ENCODE measurements around the gene PTPN12.
"Not testable (repeated sequence)": the region's sequence is repeated elsewhere in the genome, so short reads cannot be mapped to it uniquely, and the experiment has no call there.

PTPN12 gene

DNA sequence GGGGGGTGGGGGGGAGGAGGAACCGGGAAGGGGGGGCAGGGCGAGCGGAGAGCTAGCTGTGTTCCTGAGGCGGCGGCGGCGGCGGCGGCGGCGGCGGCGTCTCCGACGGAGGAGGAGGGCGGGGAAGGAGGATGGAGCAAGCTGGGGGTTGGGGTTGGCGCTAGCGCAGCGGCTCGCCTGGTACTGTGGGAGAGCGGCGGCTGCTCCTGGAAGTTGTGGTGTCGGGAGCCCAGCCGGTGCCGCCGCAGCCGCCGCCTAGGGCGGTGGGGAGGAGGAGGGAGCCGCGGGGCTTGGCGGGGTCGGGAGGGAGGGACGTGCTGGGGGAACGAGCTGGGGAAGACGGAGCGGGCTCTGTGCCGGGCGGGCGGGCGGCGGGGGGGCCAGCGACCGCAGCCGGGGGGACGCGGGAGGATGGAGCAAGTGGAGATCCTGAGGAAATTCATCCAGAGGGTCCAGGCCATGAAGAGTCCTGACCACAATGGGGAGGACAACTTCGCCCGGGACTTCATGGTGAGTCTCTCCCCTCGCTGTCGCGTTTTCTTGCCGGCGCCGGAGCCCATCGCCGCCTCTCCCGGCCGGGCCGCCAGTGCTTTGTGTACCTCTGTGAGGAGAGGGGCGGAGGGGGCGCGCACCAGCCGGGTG lies at the start of gene PTPN12:
Gene PTPN12 (plus strand): TSS at position 160 of the 642 bp plus-strand sequence. CDS start 252 bp downstream, at position 412.
- no peak for DNase-seq (ENCODE audit: low spot score)

DNA sequence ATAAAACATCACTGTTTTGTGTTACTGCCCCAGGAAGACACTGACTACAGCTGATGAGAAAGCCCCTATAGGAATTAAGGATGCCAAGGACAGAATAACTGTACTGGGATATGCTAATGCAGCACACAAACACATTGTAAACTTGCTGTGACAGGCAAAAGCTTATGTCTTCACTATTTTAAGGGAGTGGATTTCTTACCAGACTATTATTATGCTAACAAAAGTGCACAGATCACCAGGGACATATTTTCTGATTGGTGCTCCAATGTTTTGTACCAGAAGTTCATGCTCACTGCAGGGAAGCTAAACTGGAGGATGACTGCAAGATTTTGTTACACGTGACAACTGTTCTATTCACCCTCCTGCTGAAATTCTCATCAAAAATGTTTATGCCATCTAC lies 48.1 kb upstream of the PTPN12 start:
- no peak for DNase-seq (ENCODE audit: low spot score)

DNA sequence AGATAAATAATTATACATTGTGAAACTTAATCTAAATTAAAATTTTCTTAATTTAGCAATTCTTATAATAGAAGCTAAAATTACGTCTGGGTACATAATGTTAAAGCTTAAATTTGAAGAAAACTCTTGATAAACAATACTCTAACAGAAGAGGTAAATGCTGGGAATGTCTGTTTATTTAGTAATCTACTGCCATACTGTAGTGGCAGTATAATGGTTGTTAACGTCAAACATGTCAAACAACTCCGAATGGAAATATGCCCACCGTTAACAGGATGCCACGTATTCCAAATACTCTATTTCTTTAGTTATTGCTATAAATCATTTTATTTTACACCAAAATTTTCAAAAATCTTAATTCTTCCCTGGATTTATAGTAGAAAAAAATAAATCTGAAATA lies 40.0 kb upstream of the PTPN12 start:
- no peak for DNase-seq (ENCODE audit: low spot score)

DNA sequence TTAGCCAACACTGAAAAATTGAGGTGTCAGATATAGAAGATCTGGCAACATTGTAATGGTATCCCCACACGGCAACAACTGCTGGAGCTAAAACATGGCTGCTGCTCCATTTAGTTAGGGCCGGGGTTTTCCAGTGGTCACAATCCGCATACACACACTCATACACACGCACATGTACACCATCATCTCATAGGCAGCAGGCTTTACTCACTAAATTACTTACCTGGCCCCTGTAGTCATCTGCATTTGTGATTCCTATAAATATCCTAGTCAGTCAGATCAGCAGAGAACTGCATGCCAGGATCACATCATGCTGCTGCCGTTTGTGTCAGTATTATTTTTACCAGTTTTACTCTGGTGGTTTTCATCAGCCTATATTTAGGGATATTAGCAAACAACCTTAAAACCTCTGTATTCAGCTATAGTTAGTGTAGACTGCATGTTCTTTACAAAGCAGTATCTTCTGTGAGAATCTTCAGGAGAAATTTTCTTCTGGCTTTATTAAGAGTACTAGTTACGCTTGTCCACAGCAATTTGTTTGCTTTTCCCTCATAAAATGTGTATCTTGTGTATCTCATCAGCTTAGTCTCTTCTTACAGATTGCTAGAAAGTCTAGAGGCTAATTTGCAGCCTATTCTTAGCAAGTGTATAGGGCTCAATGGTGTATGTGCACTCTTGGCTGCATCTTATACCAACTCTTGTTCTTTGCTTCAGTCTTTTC lies 38.3 kb upstream of the PTPN12 start:
- DNase-seq (ENCODE audit: low spot score): no peak

DNA sequence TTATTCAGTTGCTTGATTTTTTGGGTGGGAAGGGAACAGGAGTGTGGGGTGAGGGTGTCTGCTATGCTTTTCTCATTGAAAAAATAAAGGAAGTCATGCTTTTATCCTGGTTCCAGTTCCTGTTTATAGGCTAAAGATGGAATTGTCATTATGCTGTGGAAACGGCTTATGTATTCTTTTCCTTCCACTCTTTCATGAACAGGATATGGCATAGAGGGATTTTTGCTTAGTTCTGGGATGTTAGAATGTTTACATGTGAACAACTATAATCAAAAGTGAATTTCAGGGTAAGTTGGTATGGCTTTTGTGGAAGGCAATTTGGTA lies 35.9 kb upstream of the PTPN12 start:
- DNase-seq (ENCODE audit: low spot score): no peak

DNA sequence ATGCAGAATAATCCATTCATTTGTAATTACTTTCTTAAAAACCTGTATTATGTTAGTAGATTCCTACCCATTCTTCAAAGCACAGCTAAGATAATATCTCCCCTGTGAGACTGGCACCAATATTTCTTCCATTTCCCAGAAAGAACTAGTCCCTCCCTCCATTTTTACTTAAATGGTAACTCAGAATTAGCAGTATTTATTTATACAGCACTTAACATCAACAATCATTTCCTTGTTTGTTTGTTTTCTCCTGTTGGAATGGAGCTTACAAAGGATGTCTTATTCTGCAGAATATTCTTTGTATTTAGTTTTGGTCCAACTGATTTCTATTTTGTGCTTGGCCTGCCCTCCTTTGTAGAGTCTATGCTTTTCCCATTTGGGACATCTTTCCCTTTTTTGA lies 32.1 kb upstream of the PTPN12 start:
- DNase-seq (ENCODE audit: low spot score): no peak

DNA sequence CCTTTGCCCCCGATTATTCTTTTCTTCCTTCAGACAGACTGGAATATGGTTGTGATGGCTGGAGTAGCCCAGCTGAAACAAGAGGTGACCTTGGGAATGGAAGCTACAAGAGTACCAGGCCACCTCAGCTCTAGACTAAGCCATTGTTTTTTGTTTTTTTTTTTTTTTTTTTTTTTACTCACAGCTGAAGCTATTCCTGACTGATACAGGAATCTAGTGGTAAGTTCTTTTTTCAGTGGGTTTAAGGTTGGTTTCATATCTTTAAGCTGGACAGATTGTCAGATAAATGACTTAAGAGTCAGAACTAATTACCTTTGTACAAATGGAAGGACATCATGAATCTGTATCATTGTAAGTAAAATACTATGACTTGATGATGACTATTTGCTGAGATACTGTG lies 30.2 kb upstream of the PTPN12 start:
- DNase-seq (ENCODE audit: low spot score): no peak

DNA sequence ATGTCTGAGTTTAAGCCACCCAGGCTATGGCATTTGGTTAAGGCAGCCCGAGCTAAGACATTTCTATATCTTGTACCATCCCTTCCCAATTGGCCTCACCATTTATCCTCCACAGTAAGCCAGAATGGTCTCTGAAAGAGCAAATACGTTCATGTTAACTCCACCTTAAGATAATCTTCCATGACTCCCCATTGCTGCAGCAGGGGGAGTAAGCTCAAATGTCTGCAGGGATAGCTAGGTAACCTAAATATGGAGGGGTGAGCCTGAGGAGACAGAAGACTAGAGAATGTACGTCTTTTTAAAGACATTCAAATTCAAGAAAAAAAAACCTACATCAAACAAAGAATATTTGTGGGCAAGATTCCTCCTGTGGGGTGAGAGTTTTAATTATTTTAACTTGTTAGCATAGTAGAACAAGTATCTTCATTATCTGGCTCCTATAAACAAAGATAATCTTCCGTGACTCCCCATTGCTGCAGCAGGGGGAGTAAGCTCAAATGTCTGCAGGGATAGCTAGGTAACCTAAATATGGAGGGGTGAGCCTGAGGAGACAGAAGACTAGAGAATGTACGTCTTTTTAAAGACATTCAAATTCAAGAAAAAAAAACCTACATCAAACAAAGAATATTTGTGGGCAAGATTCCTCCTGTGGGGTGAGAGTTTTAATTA lies 24.0 kb upstream of the PTPN12 start:
- not testable (repeated sequence) for DNase-seq (ENCODE audit: low spot score)

DNA sequence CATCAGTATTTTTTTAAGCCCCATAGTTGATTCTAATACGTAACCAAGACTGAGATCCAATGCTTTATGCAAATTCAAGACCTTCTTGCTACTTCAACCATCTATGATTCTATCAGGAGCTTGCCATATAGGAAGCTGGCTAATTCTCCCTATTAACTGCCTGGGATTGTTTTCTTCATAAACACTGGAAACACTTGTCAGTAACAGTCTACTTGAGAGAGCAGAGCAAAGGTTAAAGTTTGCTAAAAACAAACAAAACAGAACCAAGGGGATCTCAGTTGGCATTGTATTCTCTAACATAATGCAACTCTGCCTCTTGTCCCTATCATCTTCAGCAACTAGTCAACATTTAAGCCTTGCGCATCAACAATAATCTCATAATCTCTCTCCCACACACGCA lies 21.0 kb upstream of the PTPN12 start:
- DNase-seq (ENCODE audit: low spot score): no peak

DNA sequence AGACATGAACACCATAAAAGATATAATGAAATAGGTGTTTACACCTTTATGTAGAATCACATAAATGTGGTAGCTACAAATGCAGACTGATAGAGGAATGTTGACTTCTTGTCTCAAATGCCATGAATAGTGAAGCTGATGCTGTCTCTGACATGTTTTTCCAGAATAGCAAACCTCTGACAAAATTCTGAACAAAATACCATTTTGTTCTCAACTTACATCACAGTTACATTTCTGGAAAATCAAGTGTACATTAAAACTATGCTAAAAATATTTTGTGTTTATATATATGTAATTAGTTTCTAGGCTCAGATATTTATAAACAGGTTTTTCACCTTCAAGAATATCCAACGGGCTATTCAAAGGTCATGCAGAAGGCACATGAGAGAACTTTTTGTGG lies 16.8 kb upstream of the PTPN12 start:
- no peak for DNase-seq (ENCODE audit: low spot score)

DNA sequence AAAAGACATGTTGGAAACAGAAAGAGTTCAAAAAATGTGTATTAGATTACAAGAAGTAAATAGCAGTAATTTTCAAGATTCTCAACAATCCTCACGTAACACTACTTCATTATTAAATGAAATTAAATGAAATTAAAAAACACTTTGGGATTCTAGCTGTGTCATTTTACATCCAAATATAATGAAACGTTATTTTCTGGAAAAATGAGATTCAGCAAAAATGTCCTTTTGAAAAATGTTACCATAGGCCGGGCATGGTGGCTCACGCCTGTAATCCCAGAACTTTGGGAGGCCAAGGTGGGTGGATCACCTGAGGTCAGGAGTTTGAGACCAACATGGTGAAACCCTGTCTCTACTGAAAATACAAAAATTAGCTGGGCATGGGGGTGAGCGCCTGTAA lies 15.6 kb upstream of the PTPN12 start:
- not testable (repeated sequence) for DNase-seq (ENCODE audit: low spot score)

DNA sequence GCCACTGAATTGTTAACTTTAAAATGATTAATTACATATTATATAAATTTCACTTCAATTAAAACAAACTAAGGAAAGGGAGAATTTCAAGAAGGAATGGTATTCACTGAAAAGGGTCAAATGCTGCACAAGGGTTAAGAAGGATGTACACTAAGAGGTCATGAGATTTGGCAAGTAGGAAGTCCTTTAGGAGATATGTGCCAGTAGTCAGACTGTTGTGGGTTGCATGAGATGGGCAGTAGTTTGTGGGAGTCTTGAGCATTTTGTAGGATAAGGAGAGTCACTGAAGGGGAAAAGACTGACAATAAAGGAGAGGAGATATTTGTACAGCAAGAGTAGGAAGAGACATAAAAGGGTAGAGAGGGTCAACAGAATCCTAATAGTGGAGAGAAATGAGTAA lies 12.4 kb upstream of the PTPN12 start:
- DNase-seq (ENCODE audit: low spot score): no peak

DNA sequence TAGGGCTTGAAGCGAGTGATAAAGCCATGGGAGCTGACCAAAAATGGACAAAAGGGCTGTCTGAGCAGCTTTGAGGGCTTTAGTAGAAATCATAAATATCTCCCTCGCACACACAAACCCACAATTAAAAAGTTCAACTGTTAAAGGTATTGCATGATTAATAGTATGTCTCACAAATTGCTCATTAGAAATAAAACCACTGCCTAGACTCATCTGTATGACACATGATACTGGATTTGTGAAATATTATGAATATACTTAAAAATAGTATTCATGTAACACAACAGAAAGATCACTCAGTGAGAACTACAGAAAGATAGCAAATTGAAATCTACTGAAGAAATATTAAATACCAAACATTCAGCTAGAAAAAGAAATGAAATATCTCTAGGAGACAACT lies 11.9 kb upstream of the PTPN12 start:
- DNase-seq (ENCODE audit: low spot score): no peak

DNA sequence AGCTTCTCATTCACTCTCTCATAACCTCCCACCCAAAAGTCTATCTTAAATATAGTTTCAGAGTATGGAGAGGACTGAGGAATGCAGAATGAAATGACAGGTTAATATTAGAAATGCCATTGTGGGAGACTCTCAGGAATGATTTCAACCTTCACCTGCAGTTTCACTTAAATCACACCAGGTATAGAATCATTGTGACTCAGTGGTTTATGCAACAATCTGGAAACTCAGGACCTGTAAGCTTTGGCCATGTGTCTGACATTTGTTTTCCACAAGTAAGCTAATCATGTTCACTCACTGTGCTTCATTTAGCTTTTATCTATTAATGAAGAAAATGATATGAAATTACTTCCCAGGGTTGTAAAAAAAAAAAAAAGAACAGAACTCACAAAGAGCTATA lies 8.7 kb upstream of the PTPN12 start:
- DNase-seq (ENCODE audit: low spot score): no peak

DNA sequence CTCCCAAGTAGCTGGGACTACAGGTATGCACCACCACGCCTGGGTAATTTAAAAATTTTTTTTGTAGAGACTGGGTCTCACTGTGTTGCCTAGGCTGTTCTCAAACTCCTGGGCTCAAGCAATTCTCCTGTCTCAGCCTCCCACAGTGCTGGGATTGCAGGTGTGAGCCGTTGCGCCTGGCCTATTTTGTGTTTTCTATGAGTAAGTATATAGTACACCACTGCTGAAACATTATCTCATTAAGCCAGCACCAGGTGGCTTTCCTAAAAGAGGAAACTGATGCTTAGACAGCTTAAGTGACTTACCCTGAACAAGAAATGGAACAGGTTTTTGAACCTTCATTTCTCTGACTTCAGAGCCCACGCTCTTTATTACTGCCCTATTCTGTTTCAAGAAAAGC lies 7.8 kb upstream of the PTPN12 start:
- no peak for DNase-seq (ENCODE audit: low spot score)

DNA sequence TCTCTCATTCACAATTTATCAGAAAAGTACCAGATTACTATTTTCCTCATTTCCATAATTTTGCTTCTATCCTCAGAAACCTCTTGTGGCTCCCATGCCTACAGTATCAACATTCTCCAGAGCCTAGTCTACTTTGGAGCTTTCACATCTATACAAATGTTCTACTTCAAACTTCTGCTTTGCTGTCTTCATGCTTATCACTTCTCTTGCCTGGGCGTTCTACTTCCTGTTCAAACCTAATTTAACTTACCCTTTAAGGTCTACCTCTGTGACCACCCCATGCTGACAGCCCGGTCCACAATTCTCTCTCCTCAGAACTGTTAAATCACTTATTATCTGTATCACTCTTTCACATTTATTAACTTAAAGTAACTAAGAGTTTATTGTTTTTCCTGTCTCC lies 6.1 kb upstream of the PTPN12 start:
- DNase-seq (ENCODE audit: low spot score): no peak

DNA sequence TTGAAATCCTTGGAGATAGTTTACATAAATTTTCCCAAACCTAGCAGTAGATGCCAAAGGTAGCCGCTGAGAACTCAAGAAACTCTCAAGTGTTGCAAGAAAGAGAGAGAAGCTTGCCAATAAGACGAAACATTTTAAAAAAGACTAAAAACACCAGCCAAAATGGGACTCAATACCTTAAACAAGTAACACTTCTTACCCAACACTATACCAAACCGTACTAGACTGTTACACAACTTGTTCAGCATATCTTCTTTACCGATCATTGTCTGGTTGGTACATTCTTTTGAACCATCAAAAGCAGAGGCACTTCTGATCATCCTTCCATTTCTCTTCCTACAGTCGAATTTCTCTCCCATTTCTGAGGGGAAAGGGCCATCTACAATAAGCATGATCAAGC lies 4.8 kb upstream of the PTPN12 start:
- no peak for DNase-seq (ENCODE audit: low spot score)

DNA sequence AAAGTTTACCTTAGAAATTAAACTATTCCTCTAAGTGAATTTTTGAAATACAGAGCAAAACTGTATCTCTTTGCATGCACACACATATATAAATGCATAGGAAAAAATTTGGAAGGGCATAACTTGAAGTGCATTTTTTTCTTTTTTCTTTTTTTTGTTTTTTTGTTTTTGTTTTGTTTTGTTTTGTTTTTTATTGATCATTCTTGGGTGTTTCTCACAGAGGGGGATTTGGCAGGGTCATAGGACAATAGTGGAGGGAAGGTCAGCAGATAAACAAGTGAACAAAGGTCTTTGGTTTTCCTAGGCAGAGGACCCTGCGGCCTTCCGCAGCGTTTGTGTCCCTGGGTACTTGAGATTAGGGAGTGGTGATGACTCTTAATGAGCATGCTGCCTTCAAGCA lies 4.4 kb upstream of the PTPN12 start:
- DNase-seq (ENCODE audit: low spot score): not testable (repeated sequence)

DNA sequence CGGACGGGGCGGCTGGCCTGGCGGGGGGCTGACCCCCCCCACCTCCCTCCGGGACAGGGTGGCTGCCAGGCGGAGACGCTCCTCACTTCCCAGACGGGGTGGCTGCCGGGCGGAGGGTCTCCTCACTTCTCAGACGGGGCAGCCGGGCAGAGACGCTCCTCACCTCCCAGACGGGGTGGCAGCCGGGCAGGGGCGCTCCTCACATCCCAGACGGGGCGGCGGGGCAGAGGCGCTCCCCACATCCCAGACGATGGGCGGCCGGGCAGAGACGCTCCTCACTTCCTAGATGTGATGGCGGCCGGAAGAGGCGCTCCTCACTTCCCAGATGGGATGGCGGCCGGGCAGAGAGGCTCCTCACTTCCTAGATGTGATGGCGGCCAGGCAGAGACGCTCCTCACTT lies 3.0 kb upstream of the PTPN12 start:
- not testable (repeated sequence) for DNase-seq (ENCODE audit: low spot score)

DNA sequence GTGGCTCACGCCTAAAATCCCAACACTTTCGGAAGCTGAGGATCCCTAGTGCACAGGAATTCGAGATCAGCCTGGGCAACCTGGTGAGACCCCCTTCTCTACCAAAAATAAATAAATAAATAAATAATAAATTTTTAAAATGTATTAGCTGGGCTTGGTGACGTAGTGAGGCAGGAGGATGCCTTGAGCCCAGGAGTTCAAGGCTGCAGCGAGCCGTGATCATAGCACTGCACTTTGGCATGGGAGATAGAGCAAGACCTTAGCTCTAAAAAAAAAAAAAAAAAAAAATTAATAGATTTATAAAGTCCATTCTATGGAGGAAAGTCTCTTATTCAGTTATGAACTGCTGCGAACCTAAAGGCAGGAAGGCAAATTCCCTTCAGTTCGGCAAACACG lies 1.1 kb upstream of the PTPN12 start:
- DNase-seq (ENCODE audit: low spot score): no peak

DNA sequence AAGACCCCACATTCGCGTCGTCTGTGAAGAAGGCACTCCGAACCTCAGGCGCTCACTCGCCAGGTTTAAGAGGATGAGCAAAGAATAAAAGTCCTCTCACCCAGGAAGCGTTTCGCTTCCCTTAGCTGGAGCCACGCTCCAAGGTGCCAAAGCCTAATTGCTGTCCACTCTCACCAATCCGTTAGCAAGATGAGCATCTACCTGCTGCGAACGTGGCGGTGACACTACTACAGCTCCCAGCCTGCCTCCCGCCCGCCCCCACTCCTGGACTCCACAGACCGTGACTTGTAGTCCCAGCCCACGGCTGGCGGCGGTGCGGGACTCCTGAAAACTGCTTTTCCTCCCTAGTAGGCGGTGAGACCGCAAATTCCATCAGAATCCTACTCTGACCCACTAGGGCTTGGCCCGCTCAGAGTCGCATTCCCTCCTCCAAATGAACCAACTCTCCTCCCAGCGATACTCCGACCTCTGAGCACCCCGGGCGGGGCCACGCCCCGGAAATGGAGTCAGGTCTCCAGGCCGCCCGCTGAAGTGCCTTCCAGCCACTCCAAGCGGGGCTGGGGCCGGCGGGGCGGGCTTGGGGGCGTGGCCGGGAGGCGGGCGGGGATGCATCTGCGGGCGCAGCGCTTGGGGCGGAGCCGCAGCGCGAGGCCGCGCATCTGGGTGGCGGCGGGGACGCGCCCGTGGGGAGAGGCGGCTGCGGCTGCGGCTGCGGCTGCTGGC lies 521 bp upstream of the PTPN12 start:
- DNase-seq (ENCODE audit: low spot score): peak; percentile 97

DNA sequence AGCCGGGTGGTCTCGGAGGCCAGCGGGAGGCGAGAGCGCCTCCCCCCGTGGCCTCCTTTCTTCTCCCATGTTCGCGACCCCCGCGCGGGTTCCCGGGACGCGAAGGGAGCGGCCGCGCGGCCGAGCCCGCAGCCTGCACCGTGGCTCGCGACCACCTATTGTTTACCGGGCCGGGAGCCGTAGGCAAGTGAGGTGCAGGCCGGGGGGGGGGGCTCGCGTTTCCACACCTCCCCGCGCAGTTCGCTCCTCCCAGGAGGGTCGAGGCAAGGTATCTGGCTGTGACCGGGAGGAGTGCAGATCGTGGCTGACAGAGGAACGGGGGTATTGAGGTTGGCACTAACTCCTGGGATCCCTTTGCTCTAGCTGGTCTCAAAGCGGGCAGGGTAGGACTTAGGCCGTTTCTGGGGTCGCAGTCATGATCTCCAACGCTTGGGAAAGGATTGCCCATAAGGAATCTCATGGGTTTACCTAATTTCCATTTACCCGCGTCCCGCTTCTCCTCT lies 734 bp downstream of the PTPN12 start:
- DNase-seq (ENCODE audit: low spot score): peak; percentile 36
